PC-9 (cell line): ENCODE measurements around the gene RUSF1. TPM values are rescaled to one million over a fixed set of nuclear protein-coding genes. Genes with fewer than 3 reads are reported as not detected.

Source experiments
- BruUV-seq: library from RNA; stranded (reverse); fragments of 400-500 nt; replicated peaks from 2 replicates; lab custom pipeline; 2021; lab: Mats Ljungman, UMichigan
- CTCF ChIA-PET: fragments of 300-600 bp; sonication (Branson Sonifier 250); formaldehyde crosslinking; loops from one replicate; lab custom pipeline; 2022; ENCODE audit warnings: antibody characterized with exemption; lab: Charles Lee
- POLR2A ChIA-PET: fragments of 300-600 bp; sonication (Branson Sonifier 250); formaldehyde crosslinking; loops from one replicate; lab custom pipeline; 2022; ENCODE audit warnings: antibody characterized with exemption; ENCODE audit not compliant: unreplicated experiment; lab: Charles Lee
- DNase-seq, 2 experiments: peaks; one replicate each; pipeline versions ENCODE4 v3.0.0 to v3.0.0-alpha.2; 2015 to 2022; ENCODE audit warnings: mixed read lengths in 1 of 2
- H2AFZ ChIP-seq: fragments of 200-600 bp; sonication (generic); 2 replicates; pipeline ENCODE4 v1.8.1; 2017; ENCODE audit warnings: antibody characterized with exemption
- H3F3A ChIP-seq: fragments of 200-600 bp; sonication (generic); 2 replicates; pipeline ENCODE4 v1.8.1; 2017; ENCODE audit warnings: antibody characterized with exemption, mild to moderate bottlenecking, low read depth; ENCODE audit not compliant: insufficient read depth
- H3K27ac ChIP-seq: fragments of 200-600 bp; sonication (generic); 2 replicates; pipeline ENCODE4 v1.6.1; 2016; ENCODE audit warnings: mixed run types
- H3K27me3 ChIP-seq: fragments of 200-600 bp; sonication (generic); 2 replicates; pipeline ENCODE4 v1.6.1; 2016; ENCODE audit warnings: low read depth, mixed run types; ENCODE audit not compliant: insufficient read depth
- H3K36me3 ChIP-seq: fragments of 200-600 bp; sonication (generic); 2 replicates; pipeline ENCODE4 v1.6.1; 2016; ENCODE audit warnings: low read depth, mixed run types
- H3K4me1 ChIP-seq: fragments of 200-600 bp; sonication (generic); replicated peaks from 2 replicates; pipeline ENCODE4 v1.6.1; 2016; ENCODE audit warnings: mixed run types; ENCODE audit not compliant: insufficient read depth
- H3K4me2 ChIP-seq: fragments of 200-600 bp; sonication (generic); 2 replicates; pipeline ENCODE4 v1.6.1; 2017; ENCODE audit warnings: mixed run types
- H3K4me3 ChIP-seq: fragments of 200-600 bp; sonication (generic); 2 replicates; pipeline ENCODE4 v1.6.1; 2016; ENCODE audit warnings: mixed run types
- H3K79me2 ChIP-seq: fragments of 200-600 bp; sonication (generic); 2 replicates; pipeline ENCODE4 v1.6.1; 2017; ENCODE audit warnings: low read depth, mixed run types
- H3K9me2 ChIP-seq: fragments of 200-600 bp; sonication (generic); 2 replicates; pipeline ENCODE4 v1.8.1; 2017; ENCODE audit warnings: mild to moderate bottlenecking; ENCODE audit not compliant: insufficient read depth
- H3K9me3 ChIP-seq: fragments of 200-600 bp; sonication (generic); 2 replicates; pipeline ENCODE4 v1.8.1; 2016; ENCODE audit warnings: low read depth; ENCODE audit not compliant: insufficient read depth
- H4K20me1 ChIP-seq: fragments of 200-600 bp; sonication (generic); 2 replicates; pipeline ENCODE4 v1.8.1; 2017; ENCODE audit not compliant: insufficient read depth
- CTCF ChIP-seq: fragments of 200-600 bp; sonication (generic); conservative IDR thresholded peaks from 2 replicates; pipeline ENCODE4 v1.6.1; 2017; ENCODE audit warnings: mixed run types, antibody characterized with exemption, mild to moderate bottlenecking, moderate library complexity
- EZH2 ChIP-seq: fragments of 200-600 bp; sonication (generic); IDR thresholded peaks from 2 replicates; pipeline ENCODE4 v1.8.0; 2017; ENCODE audit warnings: antibody characterized with exemption, low read depth
- intact Hi-C: fragments of 100-400 bp; cut with micrococcal nuclease; formaldehyde crosslinking; loops from one replicate; pipeline ENCODE4 v1.10.0; 2022; ENCODE audit not compliant: unreplicated experiment
- total RNA-seq: library from RNA; stranded (reverse); gene quantifications from 2 replicates; pipeline ENCODE4 v1.2.3, GENCODE V29; 2021

Gene RUSF1
- total RNA-seq, 1 experiment from 2014 or later, result 86.7 TPM

GRCh38 chr16:31537362-31538242, 29.4 kb upstream of the RUSF1 start:
- no peak overlapping the region for H3K4me3 ChIP-seq
- H3K27me3 ChIP-seq, result peaks cover 87% of the 10 kb centered on the region
- intact Hi-C loops, result no loop called here
- peaks cover 10% of the 10 kb centered on the region for H3K9me3 ChIP-seq
- no peaks in the 10 kb centered on the region for H3K36me3 ChIP-seq
- H3K4me1 ChIP-seq, result no peaks in the 10 kb centered on the region
- no peaks in the 10 kb centered on the region for H3K9me2 ChIP-seq
- DNase-seq, result no peak
- TF ChIP-seq CTCF (no peak), EZH2 (no peak)
- no peak overlapping the region for H3K4me2 ChIP-seq
- H3K27ac ChIP-seq, result no peak overlapping the region
- H3F3A ChIP-seq, result no peaks in the 10 kb centered on the region
- H4K20me1 ChIP-seq, result no peaks in the 10 kb centered on the region
- ChIA-PET CTCF (no interaction called here), POLR2A (no interaction called here)
- H2AFZ ChIP-seq, result no peak overlapping the region
- no peaks in the 10 kb centered on the region for H3K79me2 ChIP-seq
- BruUV-seq, result no TSS peak

GRCh38 chr16:31536804-31537361, 28.7 kb upstream of the RUSF1 start:
- BruUV-seq, result no TSS peak
- Histone ChIP-seq H3K27me3 (peaks cover 87% of the 10 kb centered on the region), H3K4me2 (no peak overlapping the region), H3K36me3 (no peaks in the 10 kb centered on the region), H3K9me2 (no peaks in the 10 kb centered on the region), H4K20me1 (no peaks in the 10 kb centered on the region), H2AFZ (no peak overlapping the region), H3K4me1 (no peaks in the 10 kb centered on the region), H3K79me2 (no peaks in the 10 kb centered on the region), H3F3A (no peaks in the 10 kb centered on the region), H3K9me3 (peaks cover 10% of the 10 kb centered on the region), H3K4me3 (no peak overlapping the region), H3K27ac (no peak overlapping the region)
- ChIA-PET POLR2A (no interaction called here), CTCF (no interaction called here)
- no peak for TF ChIP-seq EZH2
- TF ChIP-seq CTCF, result no peak
- intact Hi-C loops, result no loop called here
- DNase-seq, result no peak

GRCh38 chr16:31535737-31536136, 27.5 kb upstream of the RUSF1 start:
- intact Hi-C loops, result no loop called here
- CTCF ChIA-PET, result no interaction called here
- H3K36me3 ChIP-seq, result no peaks in the 10 kb centered on the region
- no peaks in the 10 kb centered on the region for H3K9me2 ChIP-seq
- no peaks in the 10 kb centered on the region for H3K4me1 ChIP-seq
- no peaks in the 10 kb centered on the region for H3K79me2 ChIP-seq
- POLR2A ChIA-PET, result no interaction called here
- no peak overlapping the region for H3K4me2 ChIP-seq
- no peak overlapping the region for H3K27ac ChIP-seq
- peaks cover 81% of the 10 kb centered on the region for H3K27me3 ChIP-seq
- peaks cover 10% of the 10 kb centered on the region for H3K9me3 ChIP-seq
- TF ChIP-seq CTCF, result no peak
- TF ChIP-seq EZH2, result no peak
- no peaks in the 10 kb centered on the region for H4K20me1 ChIP-seq
- no peak overlapping the region for H3K4me3 ChIP-seq
- BruUV-seq, result no TSS peak
- H3F3A ChIP-seq, result no peaks in the 10 kb centered on the region
- H2AFZ ChIP-seq, result no peak overlapping the region
- DNase-seq, result no peak
